HG02759 (cell line): ENCODE data around the gene ELP6.

Source experiments
- ATAC-seq: cut with Tn5 transposase; IDR thresholded peaks from one replicate; pipeline ENCODE4 v1.9.1; 2021; ENCODE audit warnings: mild to moderate bottlenecking, moderate library complexity; ENCODE audit not compliant: unreplicated experiment

The ELP6 gene, protein sequence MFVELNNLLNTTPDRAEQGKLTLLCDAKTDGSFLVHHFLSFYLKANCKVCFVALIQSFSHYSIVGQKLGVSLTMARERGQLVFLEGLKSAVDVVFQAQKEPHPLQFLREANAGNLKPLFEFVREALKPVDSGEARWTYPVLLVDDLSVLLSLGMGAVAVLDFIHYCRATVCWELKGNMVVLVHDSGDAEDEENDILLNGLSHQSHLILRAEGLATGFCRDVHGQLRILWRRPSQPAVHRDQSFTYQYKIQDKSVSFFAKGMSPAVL

DNA sequence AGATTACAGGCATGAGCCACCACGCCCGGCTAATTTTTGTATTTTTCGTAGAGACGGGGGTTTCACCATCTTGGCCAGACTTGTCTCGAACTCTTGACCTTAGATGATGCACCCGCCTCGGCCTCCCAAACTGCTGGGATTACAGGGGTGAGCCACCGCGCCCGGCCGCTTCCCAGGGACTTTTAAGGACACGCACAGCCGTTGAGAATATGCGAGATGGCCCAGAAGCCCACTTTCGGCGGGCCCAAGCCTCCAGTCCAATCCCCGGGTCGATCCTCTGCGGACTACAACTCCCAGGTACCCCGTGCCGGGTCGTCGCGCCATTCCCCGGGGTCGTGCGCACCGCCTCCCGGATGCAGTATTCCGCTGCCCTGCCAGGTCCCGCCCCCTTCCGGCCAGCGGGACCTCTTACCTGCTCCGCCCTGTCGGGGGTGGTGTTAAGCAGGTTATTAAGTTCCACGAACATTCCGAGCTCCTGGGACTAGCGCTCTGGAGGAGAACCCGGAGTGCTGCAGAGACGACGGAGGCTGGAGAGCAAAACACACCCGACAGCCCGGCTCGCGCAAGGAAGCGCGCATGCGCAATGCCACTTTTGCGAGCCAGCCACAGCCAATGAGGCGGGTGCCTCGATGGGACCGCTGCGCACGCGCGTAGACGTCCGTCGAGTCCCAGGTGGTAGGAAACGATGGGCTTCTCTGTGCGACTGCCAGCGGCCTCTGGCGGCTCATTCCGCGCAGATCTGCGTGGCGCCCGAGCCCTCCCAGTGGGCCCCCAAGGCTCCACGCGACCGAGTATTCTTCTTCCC, at the start of gene ELP6:
Gene ELP6 (minus strand): TSS at position 588 of the 805 bp plus-strand sequence. CDS start 122 bp downstream, at position 466.
- peak; percentile 95 for ATAC-seq

DNA sequence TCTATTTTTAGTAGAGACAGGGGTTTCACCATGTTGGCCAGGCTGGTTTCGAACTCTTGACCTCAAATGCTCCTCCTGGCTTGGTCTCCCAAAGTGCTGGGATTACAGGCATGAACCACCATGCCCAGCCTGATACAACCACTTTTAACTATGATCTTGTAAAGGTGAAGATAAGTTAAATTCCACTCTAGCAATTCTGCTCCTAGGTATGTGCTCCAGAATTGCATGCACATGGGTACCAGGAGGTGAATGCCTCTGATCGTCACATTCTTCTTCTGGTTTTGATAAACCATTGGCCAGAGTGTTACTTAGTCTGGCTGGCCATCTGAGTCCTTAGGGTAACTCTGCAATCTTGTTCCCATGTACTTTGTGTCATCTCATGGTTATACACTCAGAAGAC, 42.8 kb upstream of the ELP6 start:
- no peak for ATAC-seq

DNA sequence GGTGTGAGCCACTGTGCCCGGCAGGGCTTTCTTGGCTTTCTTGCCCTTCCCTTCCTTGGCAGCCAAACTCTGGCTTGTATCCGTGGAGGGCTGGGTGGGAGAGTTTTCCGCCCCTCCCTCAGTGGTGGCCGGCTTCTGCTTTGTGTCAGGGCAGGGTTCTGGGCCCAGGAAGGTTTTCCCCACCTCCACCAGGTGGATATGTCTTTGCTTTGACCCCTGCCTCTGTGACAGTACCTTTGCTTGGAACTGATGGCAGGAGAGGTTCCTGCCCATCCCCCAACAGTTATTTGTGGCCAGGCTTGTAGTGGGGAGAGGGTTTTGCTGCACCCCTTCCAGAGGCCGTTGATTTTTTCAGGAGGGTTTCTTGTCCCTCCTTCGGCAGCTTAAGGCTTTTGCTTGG, 40.8 kb upstream of the ELP6 start:
- no peak for ATAC-seq

DNA sequence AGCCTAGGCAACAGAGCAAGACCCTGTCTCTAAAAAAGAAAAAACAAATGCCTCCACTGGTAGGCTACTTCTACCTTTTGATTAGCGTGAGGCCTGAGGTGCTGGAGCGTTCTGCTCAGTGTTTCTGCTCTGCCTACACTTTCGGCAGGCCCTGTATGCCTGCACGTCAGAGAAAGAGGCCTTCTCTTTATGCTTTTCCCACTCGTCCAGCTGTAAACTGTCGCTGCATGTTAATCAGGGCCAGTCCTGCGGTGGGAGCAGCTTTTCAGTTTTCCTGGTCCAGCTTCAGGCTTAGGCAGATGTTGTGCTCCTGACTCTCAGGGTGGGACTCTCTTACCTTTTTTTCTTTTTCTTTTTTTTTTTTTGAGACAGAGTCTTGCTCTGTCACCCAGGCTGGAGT, 39.9 kb upstream of the ELP6 start:
- no peak for ATAC-seq

DNA sequence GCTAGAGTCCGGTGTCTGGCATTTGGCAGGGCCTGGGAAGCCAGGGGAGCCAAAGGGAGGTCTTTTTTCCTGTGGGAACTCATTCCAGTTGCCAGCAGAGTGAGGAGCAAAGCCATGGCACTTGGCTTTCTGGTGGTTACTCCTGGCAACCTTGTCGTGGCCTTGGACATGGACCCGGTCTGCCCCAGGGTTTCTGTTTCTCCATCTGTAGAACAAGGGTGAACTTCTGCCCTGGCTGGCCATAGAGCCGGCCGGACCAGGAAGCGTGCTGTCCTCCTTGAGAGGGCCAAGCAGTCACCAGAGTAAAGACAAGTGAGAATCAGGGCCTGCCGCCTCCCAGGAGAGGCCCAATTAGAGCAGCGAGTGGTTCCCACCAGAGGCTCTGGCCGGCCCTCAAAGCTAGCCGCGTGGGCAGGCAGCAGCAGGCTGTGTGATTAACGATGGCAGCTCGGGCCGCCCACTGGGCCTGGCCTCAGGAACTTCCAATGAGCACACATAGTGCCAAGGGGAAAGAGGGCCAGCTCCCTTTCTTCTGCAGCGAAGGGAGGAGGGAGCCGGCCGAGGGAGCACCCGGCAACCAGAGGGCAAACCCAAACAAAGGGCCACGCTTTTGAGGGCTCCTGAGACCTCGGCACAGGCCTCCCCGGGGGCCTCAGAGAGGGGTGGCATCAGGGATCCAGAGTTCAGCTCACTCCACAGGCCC, 29.1 kb upstream of the ELP6 start:
- no peak for ATAC-seq

DNA sequence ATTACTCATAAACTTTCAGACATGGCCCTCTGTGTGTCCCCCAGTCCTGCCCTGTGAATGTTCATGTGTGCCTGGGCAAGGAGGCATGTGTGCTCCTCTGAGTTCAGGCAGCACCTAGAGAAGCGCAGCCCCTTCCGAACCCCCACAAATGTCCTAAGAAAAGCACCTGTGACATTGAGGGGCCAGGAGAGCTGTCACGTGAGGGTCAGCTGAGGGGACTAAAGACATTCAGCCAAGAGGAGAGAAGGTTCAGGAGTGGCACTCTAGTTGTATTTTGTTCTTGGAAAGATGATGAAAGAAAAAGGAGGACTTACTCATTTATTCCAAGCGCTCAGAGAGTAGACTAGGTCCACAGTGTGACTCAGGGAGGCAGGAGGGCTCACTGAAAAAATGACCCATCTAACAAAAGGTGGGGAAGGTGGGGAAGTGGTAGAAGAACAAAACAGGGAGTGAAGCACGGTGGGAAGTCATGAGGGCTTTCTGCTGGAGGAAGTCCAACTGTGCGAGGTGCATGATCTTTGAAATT, 28.1 kb upstream of the ELP6 start:
- ATAC-seq: no peak

DNA sequence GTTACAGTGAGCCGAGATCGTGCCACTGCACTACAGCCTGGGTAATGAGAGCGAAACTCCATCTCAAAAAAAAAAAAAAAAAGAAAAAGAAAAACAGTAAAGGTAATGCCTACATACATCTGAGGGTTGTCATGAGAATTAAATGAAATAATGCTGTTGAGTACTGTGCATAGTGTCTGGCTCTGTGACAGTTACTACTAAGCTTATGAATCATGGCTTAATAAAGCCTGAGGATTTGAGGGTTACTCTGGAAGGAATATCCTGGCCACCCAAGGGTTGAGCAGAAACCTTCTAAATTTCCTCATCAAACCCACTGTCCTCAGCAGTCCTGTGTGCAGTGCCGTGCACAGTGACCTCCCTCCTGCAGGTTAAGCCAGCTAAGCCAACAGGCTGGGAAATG, 26.8 kb upstream of the ELP6 start:
- no peak for ATAC-seq

DNA sequence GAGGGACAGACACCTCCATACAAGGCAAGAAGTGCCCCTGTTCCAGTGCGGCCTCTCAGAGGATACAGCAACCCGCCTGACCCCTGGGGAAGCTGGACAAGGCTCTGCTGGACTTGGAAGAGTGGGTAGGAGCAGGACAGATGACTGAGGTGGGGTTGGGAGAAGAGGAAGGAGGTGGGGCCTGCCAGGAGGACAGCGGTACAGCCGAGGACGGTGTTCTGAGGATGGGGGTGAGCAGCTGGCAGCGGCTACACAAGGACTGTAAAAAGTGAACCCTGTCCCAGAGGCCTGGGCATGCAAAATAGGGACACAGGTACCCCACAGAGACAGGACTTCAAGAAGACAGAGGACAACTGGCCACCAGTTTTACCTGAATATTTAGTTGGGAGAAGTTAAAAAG, 23.5 kb upstream of the ELP6 start:
- no peak for ATAC-seq

DNA sequence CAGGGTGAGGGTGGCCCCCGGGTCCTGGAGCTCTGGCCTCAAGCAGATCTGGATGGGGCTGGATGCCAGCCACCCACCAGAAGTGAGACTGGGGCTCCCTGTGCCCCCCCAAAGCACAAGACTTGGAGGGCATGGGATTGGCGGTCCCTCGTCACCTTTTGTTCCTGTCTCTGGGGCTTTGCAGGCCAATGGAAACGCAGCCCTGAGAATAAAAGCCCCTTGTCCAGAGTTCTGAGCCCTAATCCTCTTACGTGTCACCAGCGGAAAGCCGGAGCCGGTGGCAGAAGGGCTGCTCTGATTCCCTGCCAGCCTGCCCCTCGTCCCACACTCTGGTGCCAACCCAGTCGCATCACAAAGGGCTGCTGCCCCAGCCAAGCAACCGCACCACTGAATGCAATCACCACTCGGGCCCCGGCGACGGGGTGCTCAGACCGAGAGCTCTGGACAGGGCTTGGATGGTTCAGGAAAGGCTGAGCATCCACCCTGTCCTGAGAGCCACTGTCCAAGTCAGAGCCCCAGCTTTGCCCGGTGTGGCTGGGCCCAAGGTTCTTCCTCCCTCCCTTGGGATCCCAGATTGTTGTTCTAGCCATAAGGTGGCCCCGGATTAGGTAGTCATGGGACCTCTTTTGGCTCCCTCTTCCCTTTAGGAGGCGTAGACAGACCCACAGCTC, 22.8 kb upstream of the ELP6 start:
- no peak for ATAC-seq

DNA sequence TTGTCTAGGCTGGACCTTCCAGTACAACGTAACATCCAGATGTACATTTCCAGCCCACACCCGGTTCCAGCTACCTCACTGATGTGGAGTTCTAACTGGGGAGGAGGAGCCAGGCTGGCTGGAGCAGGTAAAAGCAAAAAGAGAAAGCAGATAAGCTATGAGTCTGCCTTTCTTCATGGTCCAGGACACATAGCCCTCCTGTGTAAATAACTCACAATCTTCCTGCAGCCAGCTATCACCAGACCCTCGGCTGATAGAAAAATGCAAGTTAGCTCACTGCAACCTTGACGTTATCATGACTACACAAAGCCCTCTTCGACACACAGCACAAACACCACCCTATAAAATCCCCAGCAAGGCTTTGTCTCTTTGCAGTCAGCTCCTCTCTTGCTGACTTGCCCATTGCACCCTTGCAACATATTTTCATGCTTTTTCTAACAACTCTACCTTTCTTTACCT, 20.5 kb upstream of the ELP6 start:
- ATAC-seq: no peak

DNA sequence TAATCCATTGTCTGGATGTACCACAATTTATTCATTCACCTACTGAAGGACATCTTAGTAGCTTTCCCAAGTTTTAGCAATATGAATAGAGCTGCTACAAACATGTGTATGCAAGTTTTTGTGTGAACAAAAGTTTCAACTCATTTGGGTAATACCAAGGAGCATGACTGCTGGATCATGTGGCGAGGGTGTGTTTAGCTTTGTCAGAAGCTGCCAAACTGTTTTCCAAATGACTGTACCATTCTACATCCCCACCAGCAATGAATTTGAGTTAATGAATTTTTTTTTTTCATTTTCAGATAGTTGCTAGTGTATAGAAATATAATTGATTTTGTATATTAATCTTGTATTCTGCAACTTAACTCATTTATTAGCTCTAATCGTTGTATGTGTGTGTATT, 20.0 kb upstream of the ELP6 start:
- ATAC-seq: no peak

DNA sequence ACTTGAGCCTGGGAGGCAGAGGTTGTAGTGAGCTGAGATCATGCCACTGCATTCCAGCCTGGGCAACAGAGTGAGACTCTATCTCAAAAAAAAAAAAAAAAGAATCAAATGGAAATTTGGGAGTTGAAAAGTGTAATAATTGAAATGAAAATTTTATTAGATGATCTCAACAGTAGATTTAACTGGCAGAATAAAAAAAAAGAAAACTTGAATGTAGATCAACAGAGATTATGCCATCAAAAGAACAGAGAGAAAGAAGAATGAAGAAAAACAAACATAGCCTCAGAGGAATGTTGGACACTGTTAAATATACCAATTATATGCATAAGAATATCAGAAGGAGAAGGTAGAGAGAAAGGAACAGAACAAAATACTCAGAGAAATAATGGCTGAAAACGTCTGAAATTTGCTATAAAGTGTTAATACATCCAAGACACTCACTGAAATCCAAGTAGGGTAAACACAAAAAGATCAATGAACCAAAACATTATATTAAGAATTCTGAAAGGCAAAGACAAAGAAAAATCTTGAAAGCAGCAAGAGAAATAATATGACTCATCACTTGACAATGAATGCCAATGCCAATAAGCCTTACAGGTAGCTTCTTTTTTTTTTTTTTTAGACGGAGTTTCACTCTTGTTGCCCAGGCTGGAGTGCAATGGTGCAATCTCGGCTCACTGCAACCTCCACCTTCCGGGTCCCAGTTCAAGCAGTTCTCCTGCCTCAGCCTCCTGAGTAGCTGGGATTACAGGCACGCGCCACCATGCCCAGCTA, 14.6 kb upstream of the ELP6 start:
- no peak for ATAC-seq

DNA sequence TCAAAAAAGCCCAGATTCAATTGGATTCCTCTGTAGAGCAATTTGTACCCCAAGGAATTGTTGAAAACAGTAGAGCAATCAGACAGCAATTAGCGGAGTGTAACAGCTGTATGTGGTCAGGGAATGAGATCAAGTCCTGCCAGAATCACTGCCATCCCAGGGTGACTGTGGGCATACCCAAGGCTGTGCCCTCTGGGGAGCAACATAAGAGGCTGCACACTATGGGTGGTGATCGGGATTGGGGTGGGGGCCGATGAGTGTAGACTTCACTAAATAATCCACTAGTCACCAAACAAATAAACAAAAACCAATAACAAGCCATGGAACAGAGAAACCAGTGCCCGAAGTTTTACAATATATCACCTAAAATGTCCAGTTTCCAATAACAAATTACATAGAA, 12.1 kb upstream of the ELP6 start:
- no peak for ATAC-seq

DNA sequence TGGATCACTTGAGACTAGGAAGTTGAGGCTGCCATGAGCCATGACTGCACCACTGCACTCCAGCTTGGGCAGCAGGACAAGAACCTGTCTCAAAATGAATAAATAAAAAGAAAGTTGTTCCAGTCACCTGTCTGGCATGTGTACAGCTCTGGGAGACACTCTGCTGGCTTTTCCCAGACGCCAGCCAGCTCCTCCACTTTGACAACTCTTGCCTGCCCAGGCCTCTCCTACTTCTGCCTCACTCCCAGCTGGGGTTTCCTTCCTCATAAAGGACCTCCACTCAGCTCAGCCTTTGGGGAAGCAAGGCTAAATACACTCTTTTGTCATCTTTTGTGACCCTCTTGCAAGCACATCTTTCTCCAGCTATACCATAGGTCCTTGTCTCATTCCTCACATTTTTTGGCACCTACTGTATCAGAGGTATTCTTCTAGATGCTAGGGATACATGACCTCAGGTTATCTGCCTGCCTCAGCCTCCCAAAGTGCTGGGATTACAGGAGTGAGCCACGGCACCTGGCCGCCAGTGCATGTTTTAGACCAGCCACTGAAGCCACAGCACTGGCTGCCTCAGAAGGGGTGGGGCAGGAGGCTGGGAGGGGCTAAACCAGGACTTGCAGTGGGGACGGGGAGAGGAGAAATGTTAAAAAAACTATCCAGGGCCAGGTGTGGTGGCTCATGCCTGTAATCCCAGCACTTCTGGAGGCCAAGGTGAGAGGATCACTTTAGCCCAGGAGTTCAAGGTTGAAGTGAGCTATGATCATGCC, 10.0 kb upstream of the ELP6 start:
- ATAC-seq: no peak

DNA sequence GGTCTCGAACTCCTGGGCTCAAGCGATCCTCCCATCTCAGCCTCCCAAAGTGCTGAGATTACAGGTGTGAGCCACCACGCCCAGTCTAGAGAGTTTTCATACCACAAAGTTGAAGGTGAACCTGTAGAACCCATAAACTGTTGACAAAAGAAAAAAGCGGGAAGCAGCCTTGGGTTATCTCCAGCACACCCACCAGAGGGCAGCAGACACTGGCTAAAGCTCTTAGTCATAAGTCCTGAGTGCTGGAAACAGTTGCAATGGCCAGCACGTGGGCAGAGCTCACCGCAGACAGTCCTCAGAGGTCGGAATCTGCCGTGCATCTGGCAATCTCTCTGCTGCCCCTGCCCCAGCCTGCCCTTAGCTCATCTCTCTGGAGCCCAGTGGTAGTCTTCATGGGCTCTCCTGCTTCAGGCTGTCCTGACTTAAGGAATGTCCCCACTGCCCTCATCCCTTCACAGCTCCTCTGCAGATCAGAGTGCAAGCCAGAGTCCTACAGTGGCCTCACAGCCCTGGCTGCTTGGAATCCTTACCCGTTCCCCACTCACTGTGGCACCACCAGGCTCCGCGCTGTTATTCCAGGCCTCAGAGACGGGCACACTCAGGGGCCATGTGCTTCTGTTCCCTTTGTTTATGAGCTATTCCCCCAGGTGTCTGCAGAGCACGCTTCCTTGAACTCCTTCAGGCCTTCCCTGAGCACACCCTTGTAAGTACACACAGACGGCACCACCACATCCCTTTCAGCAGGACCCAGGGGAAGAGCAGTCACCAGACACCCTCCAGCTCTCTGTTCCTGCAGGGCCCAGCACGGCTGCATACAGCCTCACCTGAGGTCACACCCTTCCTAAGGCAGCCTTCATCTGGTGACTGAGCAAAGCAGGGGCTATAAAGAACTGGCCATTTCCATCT, 8.8 kb upstream of the ELP6 start:
- ATAC-seq: no peak

DNA sequence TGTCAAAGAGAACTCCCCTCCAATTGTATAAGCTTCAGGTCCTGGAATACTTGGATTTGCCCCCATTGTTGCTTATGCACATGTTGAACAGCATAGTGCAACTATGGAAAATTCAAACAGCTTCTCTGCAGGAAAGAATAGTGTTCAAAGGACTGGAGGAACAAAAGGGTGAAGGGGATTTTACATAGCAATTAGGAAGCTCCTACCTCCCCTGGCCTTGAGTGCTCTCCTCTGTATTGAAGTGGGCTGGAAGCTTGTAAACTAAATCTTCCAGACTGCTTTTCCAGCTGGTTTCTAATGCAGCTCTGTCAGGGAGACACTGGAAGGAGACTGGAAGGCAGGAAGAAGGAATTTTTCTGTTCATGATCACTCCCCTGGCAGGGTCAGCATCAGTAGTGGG, 7.2 kb upstream of the ELP6 start:
- no peak for ATAC-seq

DNA sequence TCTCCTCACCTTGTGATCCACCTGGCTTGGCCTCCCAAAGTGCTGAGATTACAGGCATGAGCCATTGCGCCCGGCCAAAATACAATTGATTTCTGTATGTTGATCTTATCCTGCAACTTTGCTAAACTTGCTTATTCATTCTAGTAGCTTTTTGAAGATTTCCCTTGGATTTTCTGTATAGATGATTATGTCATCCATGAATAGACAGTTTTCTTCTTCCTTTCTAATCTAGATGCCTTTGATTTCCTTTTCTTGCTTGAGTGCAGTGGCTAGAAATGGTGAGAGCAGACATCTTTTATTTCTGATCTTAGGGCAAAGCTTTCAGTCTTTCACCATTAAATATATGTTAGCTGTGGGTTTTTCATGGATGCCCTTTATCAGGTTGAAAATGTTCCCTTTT, 4.4 kb upstream of the ELP6 start:
- ATAC-seq: no peak

DNA sequence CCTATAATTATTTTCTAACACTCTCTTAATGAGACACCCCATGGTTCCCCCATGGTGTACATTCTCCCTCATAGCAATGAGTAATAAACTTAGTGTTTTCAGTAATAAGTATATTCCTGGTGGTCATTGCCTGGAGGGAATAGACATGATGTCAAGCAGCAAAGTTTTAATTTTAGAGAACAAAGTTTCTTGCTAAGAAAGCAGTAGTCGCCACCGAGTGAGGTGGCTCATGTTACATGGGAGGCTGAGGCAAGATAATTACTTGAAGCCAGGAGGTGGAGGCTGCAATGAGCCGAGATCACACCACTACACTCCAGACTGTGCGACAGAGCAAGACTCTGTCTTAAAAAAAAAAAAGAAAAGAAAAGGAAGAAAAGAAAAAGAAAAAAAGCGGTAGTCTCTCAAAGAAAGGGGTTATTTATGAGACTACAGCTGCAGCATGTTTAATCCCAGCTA, 2.4 kb upstream of the ELP6 start:
- no peak for ATAC-seq
